NCI-H2227 (cell line): ENCODE measurements around the gene URI1.

Experiments
- DNase-seq: peaks from one replicate; lab custom pipeline; 2025; ENCODE audit not compliant: unreplicated experiment; lab: John Stamatoyannopoulos, UW

URI1 gene

GRCh38 chr19:30052122-30053075 lies 110.4 kb downstream of the URI1 start:
- DNase-seq = no peak

GRCh38 chr19:30053558-30053957 lies 111.5 kb downstream of the URI1 start:
- no peak for DNase-seq

- DNase-seq = no peak
Measured at GRCh38 chr19:30054210-30054609, 112.2 kb downstream of the URI1 start.

- DNase-seq = no peak
Measured at GRCh38 chr19:30056580-30056979, 114.5 kb downstream of the URI1 start.

GRCh38 chr19:30059741-30060457 lies 117.9 kb downstream of the URI1 start:
- no peak for DNase-seq

DNA sequence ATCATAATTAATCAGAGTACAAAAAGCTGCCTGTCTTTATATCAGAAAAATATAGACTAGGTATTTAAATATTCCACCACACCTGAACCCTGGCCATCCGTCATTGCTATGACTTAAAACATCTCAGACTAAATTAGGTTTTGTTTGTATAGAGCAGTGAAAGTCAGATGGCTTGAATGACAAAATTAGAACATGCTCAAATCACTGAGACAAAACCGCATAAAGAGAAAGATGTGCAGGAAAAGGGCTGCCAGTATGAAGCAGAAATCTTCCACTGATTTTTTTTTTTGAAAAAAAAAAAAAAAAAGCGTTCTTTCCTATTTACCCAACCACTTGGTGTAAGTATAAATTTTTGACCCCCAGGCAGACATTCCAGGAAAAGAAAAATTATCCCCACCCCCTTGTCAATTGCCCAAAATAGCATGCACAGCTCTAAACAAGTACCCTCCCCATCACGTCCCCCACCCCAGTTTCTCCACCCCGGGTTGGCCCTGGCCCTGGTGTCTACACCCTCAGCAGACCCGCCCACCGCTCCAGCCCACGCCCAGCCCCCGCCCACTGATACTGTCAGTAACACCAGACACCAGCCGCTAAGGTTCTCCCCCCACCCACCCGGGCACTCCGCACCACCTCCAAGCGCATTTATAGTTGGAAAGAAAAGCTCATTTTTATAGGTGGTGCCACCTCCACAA lies 118.6 kb downstream of the URI1 start:
- DNase-seq = no peak

GRCh38 chr19:30061223-30062064 lies 119.4 kb downstream of the URI1 start:
- no peak for DNase-seq

DNA sequence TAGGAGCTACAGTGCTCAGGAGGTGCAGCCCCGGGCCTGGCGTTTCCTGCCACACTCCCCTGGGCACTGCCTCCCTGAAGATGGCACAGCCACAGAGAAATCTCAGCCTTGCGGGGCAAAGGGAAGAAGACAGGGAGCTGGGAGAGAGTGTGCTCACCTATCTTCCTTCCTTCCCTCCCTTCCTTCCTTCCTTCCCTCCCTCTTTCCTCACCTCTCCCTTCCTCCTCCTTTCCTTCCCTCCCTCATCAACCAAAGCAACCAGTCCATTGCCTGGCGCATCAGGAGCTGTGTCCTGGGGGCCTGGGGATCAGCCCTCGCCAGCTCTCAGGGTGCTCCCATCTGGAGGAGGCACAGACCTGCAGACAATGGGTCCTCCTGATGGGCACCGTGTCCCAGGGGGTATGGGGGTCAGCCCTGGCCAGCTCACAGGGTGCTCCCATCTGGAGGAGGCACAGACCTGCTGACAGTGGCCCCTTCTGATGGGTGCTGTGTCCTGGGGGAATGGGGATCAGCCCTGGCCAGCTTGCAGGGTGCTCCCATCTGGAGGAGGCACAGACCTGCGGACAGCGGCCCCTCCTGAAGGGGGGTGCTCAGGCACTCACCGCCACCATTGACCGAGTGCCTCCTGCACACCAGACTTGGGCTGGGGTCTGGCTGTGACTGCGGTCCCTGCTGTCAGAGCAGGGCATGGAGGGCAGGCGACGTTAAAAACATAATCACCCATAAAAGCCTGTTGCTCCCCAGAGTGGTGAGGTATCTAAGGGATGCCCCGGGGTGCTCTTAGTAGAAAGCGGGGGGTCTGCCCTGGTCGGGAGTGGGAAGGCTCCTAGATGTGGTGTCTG lies 120.2 kb downstream of the URI1 start:
- no peak for DNase-seq

DNA sequence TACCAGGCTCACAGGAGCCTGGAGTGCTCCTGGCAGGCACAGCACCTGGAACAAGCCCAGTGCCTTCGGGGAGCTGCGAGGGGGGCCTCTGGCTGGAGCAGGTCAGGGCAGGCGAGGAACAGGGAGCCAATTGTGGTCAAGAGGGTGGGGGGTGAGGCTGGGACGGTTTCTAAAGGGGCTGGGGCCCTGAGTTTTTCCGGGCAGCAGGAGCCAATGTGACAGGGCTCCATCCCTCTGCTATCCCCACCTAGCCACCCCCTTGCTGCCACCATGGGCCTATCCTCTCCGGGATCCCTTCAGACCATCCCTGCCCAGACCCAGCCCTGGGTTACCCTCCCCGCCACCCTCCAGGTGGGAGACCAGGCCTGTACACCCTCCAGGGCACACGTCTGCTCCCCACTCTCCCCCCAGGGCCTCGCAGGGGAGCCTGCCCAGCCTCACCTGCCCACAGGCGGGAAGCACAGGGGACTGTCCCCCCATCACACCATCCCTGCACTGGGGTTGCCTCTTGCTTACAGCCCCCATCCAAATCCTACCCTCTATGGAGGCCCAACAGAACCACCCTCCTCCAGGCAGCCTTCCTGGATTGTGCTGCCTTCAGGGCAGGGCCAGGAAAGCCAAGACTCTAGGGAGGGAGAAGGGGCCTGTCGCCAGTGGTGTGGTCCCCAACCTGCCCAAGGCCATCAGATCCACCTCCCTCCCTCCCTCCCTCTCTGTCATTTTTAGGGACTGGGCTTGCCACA lies 121.0 kb downstream of the URI1 start:
- no peak for DNase-seq

DNA sequence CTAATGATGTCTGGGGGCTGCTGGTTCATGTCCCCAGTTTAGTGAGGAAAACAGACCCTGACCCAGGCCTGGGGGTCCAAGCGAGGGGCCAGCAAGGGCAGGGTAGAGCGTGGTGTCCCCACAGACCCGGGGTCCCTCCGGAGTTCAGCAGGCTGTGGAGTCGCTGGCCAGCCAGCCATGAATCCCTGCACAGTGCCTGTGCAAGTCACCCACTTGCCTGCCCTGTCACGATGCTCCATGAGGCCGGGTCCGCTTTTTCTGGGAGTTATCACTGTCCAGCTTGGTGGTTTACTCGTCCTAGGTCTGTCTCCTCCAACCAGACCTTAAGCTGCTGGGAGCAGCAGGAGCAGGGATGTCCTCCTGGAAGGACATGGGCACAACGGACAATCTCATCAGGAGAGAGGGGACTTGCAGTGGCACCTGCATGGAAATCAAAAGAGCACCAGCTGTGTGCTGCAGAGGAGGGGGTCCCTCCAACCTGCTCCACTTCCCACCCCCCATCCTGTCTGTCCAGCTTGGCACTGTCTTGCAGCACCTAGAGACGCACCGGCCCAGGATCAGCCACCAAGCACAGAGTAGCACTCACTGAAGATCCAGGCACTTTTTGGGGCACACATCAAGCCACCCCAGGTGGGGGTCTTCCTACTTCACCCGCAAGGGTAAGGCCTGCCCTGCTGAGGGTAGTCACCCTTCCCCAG lies 121.8 kb downstream of the URI1 start:
- no peak for DNase-seq

DNA sequence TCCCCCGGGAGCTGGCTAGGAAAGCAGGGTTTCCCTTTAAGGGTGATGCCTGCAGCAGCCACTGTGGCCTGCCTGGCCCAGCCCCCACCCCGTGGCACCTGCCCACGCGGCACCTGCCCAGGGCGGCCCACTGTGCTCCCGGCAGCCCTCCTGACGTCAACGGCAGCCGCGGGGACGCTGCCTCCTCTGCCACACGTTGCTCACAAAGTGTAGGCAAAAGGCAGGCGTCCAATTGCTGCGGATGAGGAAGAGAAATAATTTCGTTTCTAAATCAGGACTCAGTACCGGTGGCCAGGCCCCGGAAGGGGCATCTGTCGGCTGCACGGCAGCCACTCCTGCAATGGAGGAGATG lies 122.3 kb downstream of the URI1 start:
- no peak for DNase-seq

- no peak for DNase-seq
Measured at GRCh38 chr19:30064771-30065494, 122.9 kb downstream of the URI1 start.

GRCh38 chr19:30065680-30066606 lies 123.9 kb downstream of the URI1 start:
- no peak for DNase-seq
